GM19372 (cell line): ENCODE data around the gene SPAG7.
"Not testable (repeated sequence)": the region's sequence is repeated elsewhere in the genome, so short reads cannot be mapped to it uniquely, and the experiment has no call there.

Experiments
- ATAC-seq: cut with Tn5 transposase; IDR thresholded peaks from one replicate; pipeline ENCODE4 v1.9.1; 2021; ENCODE audit warnings: mild to moderate bottlenecking, low read depth, moderate library complexity; ENCODE audit not compliant: unreplicated experiment

Gene SPAG7

GRCh38 chr17:4938688-4939545 is 28.7 kb downstream of the SPAG7 start:
- no peak for ATAC-seq

- no peak for ATAC-seq
Measured at GRCh38 chr17:4938069-4938491, 29.5 kb downstream of the SPAG7 start.

GRCh38 chr17:4937553-4937952 is 30.1 kb downstream of the SPAG7 start:
- no peak for ATAC-seq

- no peak for ATAC-seq
Measured at GRCh38 chr17:4936436-4936835, 31.2 kb downstream of the SPAG7 start.

DNA sequence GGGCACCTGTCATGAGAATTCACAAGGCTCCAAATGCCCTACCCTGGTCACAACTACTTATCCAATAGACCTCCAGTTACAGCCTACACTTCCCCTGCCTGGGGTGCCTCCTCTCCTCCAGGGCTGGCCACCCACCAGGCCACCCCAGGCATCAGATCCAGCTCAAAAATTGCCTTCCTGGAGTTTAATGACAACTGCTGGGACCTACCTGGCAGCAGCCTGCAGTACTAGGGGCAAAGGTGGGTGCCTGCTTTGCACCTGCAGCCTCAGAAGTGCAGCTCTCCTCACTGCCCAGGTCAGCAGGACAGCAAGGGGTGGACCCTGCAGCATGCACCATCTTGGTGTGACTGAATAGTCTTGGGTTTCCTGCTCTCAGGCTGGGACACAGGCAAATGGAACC is 32.0 kb downstream of the SPAG7 start:
- no peak for ATAC-seq

DNA sequence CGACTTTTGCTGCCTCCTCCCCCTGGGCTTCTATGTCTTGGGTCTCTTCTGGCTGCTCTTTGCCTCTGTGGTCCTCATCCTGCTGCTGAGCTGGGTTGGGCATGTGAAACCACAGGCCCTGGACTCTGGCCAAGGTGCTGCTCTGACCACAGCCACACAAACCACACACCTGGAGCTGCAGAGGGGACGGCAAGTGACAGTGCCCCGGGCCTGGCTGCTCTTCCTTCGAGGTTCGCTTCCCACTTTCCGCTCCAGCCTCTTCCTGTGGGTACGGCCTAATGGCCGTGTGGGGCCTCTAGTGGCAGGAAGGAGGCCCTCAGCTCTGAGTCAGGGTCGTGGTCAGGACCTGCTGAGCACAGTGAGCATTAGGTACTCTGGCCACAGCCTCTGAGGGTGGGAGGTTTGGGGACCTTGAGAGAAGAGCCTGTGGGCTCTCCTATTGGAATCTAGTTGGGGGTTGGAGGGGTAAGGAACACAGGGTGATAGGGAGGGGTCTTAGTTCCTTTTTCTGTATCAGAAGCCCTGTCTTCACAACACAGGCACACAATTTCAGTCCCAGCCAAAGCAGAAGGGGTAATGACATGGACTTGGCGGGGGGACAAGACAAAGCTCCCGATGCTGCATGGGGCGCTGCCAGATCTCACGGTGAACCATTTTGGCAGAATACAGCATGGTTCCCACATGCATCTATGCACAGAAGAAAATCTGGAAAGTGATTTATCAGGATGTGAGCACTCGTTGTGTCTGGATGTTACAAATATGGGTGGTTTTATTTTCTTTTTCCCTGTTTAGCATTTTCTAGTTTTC is 33.2 kb downstream of the SPAG7 start:
- no peak for ATAC-seq

- ATAC-seq = no peak
Measured at GRCh38 chr17:4933646-4934045, 34.0 kb downstream of the SPAG7 start.

DNA sequence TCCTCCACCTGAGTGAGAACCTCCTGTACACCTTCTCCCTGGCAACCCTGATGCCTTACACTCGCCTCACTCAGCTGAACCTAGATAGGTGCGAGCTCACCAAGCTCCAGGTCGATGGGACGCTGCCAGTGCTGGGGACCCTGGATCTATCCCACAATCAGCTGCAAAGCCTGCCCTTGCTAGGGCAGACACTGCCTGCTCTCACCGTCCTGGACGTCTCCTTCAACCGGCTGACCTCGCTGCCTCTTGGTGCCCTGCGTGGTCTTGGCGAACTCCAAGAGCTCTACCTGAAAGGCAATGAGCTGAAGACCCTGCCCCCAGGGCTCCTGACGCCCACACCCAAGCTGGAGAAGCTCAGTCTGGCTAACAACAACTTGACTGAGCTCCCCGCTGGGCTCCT is 34.9 kb downstream of the SPAG7 start:
- ATAC-seq = no peak

DNA sequence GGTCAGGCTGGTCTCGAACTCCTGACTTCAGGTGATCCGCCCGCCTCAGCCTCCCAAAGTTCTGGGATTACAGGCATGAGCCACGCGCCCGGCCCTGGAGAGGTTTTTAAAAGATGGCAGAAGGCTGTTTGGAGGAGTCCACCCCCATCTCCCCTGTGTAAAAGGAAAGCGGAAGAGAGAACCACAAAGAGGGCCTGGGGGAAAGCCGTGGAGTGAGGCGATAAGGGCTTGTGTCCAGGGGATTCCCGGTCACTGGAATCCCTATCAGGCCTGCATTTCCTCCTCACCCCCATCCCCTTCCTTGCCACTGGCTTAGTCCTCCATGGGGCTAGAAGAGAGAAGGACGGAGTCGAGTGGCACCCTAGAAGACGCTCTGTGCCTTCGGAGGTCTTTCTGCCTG is 35.7 kb downstream of the SPAG7 start, which contains the start of gene GP1BA:
Gene GP1BA, plus strand, starts transcription at position 315 of the 400 bp plus-strand sequence. CDS start 328 bp downstream, outside the sequence.
- ATAC-seq = no peak

DNA sequence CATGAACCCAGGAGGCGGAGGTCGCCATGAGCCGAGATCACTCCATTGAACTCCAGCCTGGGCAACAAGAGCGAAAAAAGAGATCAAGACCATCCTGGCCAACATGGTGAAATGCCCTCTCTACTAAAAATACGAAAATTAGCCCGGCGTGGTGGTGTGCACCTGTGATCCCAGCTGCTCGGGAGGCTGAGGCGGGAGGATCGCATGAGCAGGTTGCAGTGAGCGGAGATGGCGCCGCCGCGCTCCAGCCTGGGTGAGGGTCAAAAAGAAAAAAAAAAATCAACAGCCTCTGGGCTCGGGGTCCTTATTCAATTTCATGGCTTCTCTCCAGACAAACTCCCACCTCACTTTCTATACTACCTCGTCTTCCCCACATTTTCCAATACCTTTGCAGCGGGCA is 38.7 kb downstream of the SPAG7 start:
- ATAC-seq = no peak

DNA sequence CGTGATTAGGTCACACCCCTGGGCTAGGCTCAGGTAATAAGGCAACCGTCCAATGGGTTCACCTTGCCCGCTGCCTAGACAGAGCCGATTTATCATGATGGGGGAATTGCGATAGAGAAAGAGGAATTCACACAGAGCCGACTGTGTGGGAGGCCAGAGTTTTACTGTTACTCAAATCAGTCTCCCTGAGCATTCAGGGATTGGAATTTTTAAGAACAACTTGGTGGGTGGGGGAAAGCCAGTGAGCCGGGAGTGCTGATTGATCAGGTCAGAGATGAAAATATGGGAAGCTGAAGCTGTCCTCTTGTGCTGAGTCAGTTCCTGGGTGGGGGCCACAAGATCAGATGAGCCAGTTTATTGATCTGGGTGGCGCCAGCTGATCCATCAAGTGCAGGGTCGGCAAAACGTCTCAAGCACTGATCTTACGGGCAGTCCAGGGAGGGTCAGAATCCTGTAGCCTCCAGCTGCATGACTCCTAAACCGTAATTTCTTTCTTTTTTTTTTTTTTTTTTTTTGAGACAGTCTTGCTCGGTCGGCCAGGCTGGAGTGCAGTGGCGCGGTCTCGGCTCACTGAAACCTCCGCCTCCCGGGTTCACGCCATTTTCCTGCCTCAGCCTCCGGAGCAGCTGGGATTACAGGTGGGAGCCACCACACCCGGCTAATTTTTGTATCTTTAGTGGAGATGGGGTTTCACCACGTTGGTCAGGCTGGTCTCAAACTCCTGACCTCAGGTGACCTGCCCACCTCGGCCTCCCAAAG is 40.9 kb downstream of the SPAG7 start:
- ATAC-seq = not testable (repeated sequence)

- ATAC-seq = no peak
Measured at GRCh38 chr17:4921320-4921719, 46.3 kb downstream of the SPAG7 start.

DNA sequence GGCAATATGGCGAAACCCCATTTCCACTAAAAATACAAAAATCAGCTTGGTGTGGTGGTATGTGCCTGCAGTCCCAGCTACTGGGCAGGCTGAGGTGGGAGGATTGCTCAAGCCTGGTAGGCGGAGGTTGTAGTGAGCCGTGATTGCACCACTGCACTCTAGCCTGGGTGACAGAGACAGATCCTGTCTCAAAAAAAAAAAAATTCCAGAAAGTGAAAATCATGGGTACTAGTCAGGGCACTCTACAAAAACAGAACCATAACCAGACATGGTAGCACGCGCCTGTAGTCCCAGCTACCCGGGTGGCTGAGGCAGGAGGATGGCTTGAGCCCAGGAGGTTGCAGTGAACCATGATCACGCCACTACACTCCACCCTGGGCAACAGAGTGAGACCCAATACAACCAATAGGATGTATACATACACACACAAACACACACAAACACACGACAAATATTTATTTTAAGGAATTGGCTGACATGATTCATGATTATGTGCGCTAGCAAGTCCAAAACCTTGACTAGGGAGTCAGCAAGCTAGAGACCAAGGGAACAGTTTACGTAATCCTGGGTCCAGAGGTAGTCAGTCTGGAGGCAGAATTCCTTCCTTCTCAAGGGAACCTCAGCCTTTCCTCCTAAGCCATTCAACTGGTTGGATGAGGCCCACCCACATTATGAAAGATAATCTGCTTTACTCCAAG is 47.1 kb downstream of the SPAG7 start:
- no peak for ATAC-seq

DNA sequence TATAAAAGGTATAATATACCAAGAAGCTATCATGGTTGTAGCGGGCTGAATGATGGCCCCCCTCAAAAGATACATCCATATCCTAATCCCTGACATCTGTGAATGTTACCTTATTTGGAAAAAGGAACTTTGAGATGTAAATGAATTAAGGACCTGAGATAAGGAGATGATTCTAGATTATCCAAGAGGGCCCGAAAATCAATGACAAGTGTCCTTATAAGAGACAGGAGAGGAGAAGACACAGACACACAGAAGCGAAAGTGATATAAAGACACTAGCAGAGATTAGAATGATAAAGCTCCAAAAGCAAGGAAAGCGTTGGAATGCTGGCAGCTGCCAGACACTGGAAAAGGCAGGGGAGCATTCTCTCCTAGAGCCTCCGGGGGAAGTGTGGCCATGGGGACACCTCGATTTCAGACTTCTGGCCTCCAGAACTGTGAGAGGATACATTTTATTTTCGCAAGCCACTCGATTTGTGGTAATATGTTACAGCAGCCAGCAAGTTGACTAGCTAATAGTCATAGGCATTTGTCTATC is 48.0 kb downstream of the SPAG7 start:
- ATAC-seq = no peak

DNA sequence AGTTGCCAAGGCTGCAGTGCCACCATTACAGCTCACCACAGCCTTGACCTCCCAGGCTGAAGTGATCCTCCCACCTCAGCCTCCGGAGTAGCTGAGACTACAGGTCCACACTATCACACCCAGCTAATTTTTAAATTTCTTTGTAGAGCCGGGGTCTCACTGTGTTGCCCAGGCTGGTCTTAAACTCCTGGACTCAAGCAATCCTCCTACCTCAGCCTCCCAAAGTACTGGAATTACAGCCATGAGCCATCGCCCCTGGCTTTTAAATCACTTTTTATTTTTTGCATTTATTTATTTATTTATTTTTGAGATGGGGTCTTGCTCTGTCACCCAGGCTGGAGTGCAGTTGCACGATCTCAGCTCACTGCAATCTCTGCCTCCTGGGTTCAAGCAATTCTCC is 53.1 kb downstream of the SPAG7 start:
- not testable (repeated sequence) for ATAC-seq

GRCh38 chr17:4913994-4914393 is 53.6 kb downstream of the SPAG7 start:
- no peak for ATAC-seq
